DMS153 treated with DMSO at 0.1 percent for 48 hours (cell line): ENCODE data around the gene NKX2-1.
"Not testable (repeated sequence)": the region's sequence is repeated elsewhere in the genome, so short reads cannot be mapped to it uniquely, and the experiment has no call there.

Experiments
- DNase-seq: peaks from one replicate; lab custom pipeline; 2025; ENCODE audit not compliant: unreplicated experiment; lab: John Stamatoyannopoulos, UW

The NKX2-1 gene

GRCh38 chr14:36519431-36520321 is at the start of gene NKX2-1:
NKX2-1 (minus strand) TSS chr14:36520232; CDS start chr14:36520129, 103 bp downstream.
- DNase-seq, result peak; percentile 78

GRCh38 chr14:36556811-36557433 is 36.9 kb upstream of the NKX2-1 start:
- peak; percentile 18 for DNase-seq

GRCh38 chr14:36555998-36556743 is 36.1 kb upstream of the NKX2-1 start:
- no peak for DNase-seq

- DNase-seq, result peak; percentile 21
Measured at GRCh38 chr14:36553656-36554260, 33.7 kb upstream of the NKX2-1 start.

GRCh38 chr14:36550899-36551298 is 30.9 kb upstream of the NKX2-1 start:
- no peak for DNase-seq

- not testable (repeated sequence) for DNase-seq
Measured at GRCh38 chr14:36544280-36544679, 24.2 kb upstream of the NKX2-1 start.

GRCh38 chr14:36538051-36538450 is 18.0 kb upstream of the NKX2-1 start:
- no peak for DNase-seq

- DNase-seq, result no peak
Measured at GRCh38 chr14:36529062-36529461, 9.0 kb upstream of the NKX2-1 start.

DNA sequence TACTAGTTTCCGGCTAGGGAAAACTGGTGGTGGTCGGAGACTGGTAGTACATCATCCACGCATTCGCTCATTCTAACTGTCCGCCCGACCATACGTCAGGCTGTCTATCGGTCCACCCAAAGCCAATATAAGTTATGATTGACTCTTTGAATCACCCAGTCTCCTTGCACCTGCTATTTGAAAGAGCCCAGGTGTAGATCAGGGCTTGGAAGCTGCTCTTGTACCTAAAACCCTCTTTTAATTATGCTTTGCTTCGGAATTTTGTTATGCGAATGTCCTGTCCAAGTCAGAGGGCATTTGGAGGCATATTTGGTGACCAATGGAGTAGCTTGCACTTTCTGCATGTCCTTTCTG is 5.7 kb upstream of the NKX2-1 start:
- no peak for DNase-seq

GRCh38 chr14:36524874-36525745 is 5.1 kb upstream of the NKX2-1 start:
- DNase-seq, result no peak

GRCh38 chr14:36524220-36524837 is 4.3 kb upstream of the NKX2-1 start:
- DNase-seq, result no peak

DNA sequence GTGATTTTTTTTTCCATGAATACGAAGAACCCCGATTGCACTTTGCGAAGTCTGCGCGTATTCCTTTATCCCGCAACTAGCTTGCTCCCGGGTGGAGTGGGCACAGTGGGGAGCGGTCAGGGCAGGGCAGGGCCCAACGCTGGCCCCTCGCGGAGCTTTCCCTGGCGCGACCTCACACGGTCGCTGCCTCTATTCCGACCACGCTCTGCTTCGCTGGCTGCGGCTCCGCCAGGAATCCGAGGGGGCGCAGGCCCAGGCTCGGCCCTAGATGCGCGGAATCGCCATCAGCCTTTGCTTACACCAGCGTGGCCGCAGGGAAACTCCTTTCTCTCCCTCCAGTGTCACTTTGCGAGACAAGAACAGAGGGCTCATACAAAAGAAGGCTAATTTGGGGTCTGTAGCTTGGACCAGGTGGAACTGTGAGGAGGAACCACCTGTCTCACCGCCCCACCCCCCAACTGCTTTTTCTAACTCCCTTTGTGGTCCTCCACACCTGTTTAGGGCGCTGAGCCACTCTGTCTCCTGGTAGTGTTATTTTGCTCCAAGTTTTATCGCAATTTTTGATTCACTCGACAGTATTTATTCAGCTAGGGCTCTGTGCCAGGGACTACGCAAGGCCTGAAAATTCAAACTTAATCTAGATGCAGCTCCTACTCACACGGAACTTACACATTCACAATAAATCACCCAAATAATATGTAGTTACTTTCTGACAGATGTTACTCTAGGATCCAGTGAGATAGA is 3.1 kb upstream of the NKX2-1 start:
- no peak for DNase-seq

DNA sequence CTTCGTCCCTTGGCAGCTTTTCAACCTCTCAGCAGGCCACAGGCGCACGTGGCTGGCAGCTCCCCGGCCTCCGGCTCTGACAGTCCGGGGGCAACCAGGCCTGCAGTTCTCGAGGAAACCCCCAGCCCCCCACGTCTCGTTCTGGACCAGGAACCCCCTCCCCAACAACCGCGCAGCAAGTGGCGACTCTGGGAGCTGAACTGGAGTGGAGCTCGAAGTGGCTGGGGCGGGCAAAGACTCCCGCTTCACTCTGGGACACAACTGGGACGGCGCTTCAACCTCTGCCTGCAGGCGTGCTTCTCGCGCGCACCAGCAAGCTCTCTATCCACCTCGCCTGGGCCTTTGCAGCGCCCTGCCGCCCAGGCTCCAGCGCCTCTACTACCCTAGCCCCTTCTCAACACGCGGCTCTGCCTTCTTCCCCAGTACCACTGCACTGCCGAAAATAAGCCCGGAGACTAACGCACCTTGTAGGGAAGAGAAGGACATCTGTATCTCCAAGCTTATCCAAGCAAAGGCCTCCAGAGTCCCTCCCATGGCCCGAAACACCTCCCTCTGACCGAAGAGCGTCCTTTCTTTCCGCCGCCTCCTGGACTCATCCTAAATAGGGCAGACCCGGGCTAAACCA is 2.4 kb upstream of the NKX2-1 start:
- no peak for DNase-seq

DNA sequence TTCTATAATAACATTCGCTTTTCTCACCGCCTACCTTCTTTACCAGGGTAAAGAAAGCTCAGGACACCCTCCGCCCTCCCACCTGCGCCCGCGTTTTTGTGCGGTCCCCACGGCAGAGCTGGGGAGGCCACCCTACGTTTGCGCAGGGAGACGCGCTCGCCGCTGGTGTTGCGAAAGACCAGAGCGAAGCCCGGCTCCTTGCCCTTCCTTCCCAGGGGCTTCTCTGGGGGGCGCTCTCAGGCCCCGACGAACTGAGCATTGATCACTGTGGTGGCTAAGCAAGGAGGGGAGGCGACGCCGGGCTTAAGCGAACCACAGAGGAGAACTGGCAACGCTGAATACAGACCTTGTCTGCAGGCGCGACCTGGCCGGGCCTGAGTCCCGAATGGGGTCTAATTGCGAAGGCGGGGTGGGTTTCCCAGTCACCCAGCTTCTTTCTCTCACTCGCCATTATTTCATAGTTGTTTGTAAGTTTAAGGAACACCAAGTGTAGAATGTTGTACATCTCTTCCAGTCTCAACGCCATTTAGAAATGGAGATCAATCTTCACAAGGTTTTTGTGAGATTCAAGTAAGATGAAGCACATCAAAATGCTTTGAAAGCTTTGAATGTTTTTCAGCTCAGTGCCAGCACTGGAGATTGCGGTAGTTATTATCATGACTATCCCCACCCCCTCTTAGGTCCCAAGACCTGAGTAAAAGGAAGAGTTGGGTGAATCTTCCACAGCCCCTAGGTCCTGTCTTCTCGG is 1.7 kb upstream of the NKX2-1 start:
- DNase-seq, result no peak

- peak; percentile 39 for DNase-seq
Measured at GRCh38 chr14:36520601-36521525, 831 bp upstream of the NKX2-1 start.

DNA sequence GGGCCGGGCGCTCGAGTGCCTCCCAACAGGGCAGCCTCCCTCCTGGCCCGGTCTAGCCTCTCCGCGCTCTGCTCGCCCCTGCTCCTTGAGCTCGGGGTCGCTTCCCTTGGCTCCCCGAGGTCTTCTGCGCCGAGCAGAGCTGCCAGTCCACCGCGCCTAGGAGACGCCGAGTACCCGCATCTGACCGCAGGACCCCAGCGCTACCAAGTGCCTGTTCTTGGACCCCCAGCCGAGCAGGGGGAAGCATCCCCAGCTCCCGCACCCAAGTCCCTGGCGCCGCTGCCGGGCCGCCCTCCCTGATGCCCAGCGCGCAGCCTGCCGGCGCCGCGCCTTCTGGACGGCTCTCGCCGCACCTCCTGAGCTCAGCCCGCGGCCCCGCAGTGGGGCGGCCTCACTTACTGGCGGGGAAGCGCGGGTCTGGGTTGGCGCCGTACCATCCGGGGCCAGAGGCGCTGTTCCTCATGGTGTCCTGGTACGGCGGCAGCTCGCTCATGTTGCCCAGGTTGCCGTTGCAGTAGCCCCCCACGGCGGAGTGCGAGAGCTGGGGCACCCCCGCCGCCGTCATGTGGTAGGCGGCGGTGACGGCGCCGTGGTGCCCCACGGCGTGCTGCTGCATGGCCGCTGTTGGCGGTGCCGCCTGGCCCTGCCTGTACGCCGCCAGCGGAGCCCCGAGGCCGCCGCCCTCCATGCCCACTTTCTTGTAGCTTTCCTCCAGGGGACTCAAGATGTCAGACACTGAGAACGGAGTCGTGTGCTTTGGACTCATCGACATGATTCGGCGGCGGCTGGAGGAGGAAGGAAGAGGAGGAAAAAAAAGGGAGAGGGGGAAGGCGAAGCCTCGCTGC is 1.2 kb downstream of the NKX2-1 start:
- no peak for DNase-seq
